ENCODE measurements around the gene C12orf76.

GRCh38 chr12:109995686-109996482, 52.4 kb downstream of the C12orf76 start, which contains the start of gene GIT2:
- TF ChIP-seq CTCF (IDR thresholded peaks at IDR 0.05) (peak in 1 of 4 experiments; percentile 19), POLR2A (IDR thresholded peaks at IDR 0.05) (peak; percentile 63 to 77), POLR2AphosphoS5 (IDR thresholded peaks at IDR 0.05) (peak; percentile 91), EP300 (IDR thresholded peaks at IDR 0.05) (no peak)
